Epithelial cell of proximal tubule (primary cell): Measurements from ENCODE around the gene DNAH2. TPM values are rescaled to one million over a fixed set of nuclear protein-coding genes. Genes with fewer than 3 reads are reported as not detected.
A peak's percentile ranks its signal among the peaks of the same experiment; 100 is the strongest.

Experiments
- DNase-seq: peaks from one replicate; pipeline ENCODE4 v3.0.0-alpha.2; 2011; ENCODE audit warnings: low read depth
- H3K4me3 ChIP-seq: 2 replicates; pipeline ENCODE4 v1.5.1; 2011; ENCODE audit warnings: low read depth, mild to moderate bottlenecking, low read length
- total RNA-seq: library from RNA; depleted of rRNA; stranded (reverse); fragments of >200 nt; gene quantifications from 2 replicates; pipeline ENCODE4 v1.2.3, GENCODE V29; 2015
- TF ChIP-seq, protein P1 (sequence below): conservative IDR thresholded peaks from 2 replicates; pipeline ENCODE4 v1.5.1; 2012; ENCODE audit warnings: low read depth, mild to moderate bottlenecking, low read length

Gene DNAH2
- total RNA-seq, 1 donor from 2014 or later: not detected

DNA sequence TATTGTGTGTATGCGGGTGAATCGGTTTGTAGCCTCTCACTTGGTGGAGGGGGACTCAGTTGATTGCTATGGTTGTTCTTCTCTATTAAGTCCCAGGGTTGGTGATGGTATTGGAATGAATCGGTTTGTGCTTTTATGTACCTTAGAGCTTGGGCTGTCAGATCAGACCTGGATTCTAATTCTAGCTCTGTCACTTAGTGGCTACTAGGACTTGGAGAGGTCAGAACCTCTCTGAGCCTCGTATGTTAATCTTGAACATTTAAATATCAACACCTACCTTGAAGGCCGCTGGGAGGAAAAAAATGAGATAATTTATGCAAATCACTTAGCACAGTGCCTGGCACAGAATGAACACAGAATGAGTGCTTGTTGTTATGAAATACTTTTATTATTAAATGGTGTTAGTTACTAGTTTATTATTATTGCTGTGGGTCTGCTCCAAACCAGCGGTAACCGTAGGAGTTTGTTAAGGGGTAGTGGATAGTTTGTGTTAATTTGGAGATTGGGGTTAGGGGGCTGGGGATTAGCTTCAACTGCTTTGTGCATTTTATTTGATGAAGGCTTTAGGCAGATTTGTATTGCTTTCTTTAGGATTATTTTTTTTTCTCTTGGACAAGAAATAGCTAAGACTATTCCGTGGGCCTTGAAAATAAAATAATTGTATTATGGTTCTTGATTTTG is 120.0 kb downstream of the DNAH2 start:
- DNase-seq: no peak
- peak overlapping the region; percentile 91 for H3K4me3 ChIP-seq
- TF ChIP-seq, protein P1, sequence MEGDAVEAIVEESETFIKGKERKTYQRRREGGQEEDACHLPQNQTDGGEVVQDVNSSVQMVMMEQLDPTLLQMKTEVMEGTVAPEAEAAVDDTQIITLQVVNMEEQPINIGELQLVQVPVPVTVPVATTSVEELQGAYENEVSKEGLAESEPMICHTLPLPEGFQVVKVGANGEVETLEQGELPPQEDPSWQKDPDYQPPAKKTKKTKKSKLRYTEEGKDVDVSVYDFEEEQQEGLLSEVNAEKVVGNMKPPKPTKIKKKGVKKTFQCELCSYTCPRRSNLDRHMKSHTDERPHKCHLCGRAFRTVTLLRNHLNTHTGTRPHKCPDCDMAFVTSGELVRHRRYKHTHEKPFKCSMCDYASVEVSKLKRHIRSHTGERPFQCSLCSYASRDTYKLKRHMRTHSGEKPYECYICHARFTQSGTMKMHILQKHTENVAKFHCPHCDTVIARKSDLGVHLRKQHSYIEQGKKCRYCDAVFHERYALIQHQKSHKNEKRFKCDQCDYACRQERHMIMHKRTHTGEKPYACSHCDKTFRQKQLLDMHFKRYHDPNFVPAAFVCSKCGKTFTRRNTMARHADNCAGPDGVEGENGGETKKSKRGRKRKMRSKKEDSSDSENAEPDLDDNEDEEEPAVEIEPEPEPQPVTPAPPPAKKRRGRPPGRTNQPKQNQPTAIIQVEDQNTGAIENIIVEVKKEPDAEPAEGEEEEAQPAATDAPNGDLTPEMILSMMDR: no peak

DNA sequence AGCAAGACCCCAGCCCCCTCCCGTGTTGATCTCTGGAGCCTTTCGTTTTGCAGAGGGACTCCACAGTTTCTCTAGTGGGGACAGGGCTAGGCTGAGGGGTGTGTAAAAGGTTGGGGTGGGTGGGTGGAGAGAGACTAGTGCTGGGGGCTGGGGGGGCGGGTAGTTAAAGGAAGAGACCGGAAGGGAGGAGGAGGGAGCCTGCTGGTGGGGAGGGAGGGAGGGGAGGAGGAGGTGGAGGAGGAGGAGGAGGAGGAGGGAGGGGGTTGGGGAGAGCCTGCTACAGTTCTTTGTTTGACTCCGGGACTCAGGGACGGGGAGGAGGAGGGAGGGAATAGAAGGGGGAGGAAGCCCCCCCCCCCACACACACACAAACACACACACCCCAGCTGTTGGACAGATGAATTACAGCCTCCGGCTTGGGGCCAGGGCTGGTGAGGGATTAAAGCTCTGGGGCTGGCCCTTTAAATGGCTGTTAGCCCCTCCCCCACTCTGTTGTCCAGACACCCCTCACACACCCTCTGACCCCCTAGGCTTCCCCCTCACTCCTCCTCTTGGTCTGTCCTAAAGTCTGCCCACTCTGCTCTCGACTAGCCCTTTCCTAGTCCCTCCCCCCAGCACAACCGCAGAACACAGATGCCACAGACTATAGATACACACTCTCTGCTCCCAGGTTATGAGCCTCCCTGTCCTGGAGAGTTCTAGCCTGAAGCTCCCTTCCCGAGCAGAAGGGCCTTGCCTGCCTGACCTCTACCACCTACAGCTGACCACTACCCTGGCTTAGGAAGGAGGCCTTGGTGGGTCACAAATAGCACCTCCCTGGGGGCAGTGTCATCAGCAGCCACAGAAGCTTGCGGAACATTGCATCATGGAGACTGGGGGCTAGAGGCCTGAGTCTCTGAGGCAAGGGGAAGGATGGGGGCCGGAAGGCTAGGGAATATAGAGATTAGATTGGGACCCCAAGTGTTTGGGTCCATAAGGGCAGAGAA is 120.8 kb downstream of the DNAH2 start:
- TF ChIP-seq, protein P1: no peak
- H3K4me3 ChIP-seq: peak overlapping the region; percentile 91
- no peak for DNase-seq

DNA sequence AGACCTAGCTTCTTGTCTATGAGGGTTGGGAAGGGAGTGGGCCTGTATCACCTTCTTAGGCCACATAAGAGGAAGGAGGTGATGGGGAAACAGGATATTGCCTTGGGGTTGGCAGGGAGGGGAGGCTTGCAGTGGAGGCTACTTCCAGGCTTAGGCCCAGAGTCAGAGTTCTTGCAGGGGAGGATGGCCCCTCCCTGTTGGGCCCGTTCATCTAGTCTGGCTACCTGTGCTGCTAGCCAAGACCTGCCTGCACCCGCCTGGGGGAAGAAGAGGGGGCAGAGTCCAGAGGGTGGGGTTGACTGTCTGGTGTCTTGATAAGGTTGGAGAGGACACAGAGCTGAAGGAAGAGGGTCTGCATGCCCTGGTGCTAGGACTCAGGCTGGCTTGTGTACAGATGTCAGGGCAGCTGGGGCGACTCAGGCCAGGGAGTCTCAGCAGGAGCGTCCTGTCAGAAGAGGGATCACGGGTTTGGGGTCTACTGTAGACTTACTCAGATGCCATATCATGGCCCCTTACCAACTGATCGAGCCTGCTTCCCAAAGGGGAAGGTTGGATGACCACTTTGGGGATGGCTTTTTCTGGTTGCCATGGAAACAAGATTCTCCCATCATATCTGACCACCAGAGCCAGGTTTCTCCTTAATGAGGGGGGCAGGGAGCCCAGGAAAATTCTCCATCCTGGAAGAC is 121.8 kb downstream of the DNAH2 start:
- TF ChIP-seq, protein P1: no peak
- H3K4me3 ChIP-seq: no peak overlapping the region
- DNase-seq: no peak

DNA sequence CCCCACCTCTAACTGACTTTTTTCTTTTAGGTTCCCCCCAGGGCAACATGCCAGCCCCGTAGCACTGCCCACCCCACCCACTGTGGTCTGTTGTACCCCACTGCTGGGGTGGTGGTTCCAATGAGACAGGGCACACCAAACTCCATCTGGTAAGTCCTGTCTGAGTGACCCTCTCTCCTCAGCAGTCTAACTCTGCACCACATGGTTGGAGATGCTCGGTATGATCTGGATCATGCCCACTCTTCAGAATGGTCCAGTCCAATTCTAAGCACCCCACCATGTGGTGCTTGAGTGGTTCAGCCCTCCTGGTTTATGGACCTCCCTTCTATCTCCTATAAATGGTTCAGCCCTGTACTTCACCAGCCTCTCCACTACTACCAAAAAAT is 122.3 kb downstream of the DNAH2 start:
- no peak for DNase-seq
- TF ChIP-seq, protein P1: no peak
- H3K4me3 ChIP-seq: no peak overlapping the region

DNA sequence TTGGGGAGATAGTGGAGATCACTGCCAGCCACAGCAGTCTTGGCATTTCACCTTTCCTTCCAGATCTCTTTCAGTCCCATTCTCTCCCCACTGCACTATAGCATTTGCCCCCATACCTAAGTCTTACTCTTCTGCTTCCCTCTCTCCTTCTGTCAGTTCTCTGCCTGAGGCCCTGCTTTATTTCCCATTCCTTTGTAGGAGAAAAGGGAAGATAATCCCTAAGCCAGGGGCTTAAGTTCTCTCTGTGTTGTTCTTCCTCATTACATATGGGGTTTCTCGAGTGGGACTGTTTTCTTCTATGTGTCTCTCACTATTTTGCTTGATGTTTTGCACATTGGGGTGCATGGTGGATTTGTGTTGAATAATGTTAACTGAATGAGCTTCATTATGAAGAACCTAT is 122.9 kb downstream of the DNAH2 start:
- no peak for DNase-seq
- H3K4me3 ChIP-seq: no peak overlapping the region
- TF ChIP-seq, protein P1: no peak

DNA sequence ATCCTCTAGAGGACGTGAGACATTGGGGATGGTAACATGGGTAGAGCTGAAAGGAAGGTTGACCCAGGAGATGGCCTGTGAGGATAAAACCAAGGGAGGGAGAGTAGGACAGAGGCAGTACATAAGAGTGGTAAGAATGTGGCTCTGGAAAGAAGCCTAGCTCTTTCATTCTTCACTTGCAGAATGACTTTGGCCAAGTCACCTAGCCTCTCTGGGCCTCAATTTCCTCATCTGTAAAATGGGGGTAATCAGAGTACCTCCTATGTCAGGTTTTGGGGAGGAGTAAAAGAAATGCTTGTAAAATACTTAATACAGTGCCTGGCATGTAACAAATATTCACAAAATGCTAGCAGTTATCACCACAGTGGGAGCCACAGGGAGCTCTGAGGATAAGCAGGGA is 123.3 kb downstream of the DNAH2 start:
- DNase-seq: no peak
- TF ChIP-seq, protein P1: no peak
- H3K4me3 ChIP-seq: peak overlapping the region; percentile 70
